ENCODE measurements around the gene UBAP1L. TPM values are rescaled to one million over a fixed set of nuclear protein-coding genes. Genes with fewer than 3 reads are reported as not detected.
"Not testable (repeated sequence)": the region's sequence is repeated elsewhere in the genome, so short reads cannot be mapped to it uniquely, and the experiment has no call there.

Gene UBAP1L
- polyA plus RNA-seq, 4 donors, result 1.5 to 5.8 (median 4.5) TPM

- not testable (repeated sequence) for H3K27me3 ChIP-seq (ENCODE audit: control insufficient read depth in 3 of 3, insufficient read depth in 3 of 3, low read length in 3 of 3); FAIRE-seq; H3K9me3 ChIP-seq (ENCODE audit: control insufficient read depth in 2 of 2, insufficient read depth in 1 of 2, low read depth in 1 of 2, low read length in 1 of 2); H3K4me3 ChIP-seq (ENCODE audit: low read depth in 1 of 3, low read length in 3 of 3); H3K36me3 ChIP-seq (ENCODE audit: control insufficient read depth in 3 of 3, insufficient read depth in 2 of 3, low read depth in 1 of 3, low read length in 3 of 3)
- 24 to 49% (median 39%) methylated on average over 5 of the region's 5 CpGs for WGBS, 3 donors
- DNase-seq, result peak; percentile 79 to 85
- Histone ChIP-seq H3K4me1 (ENCODE audit: control insufficient read depth in 3 of 3, insufficient read depth in 2 of 3, low read depth in 1 of 3, low read length in 2 of 3) (peaks cover 7 to 61% (median 8%) of the 10 kb centered on the region in 3 donors), H3K27ac (ENCODE audit: low read depth in 1 of 3, low read length in 2 of 3) (peak overlapping the region; percentile 65 to 88 (median 77))
These were observed 70.8 kb downstream of the UBAP1L start for GRCh38 chr15:65044218-65044617.

GRCh38 chr15:65042776-65043327 is 72.1 kb downstream of the UBAP1L start:
- no peak overlapping the region for H3K4me3 ChIP-seq (ENCODE audit: low read depth in 1 of 3, low read length in 3 of 3)
- H3K27me3 ChIP-seq (ENCODE audit: control insufficient read depth in 3 of 3, insufficient read depth in 3 of 3, low read length in 3 of 3), result no peaks in the 10 kb centered on the region
- peaks cover 0 to 9% of the 10 kb centered on the region in 2 donors for H3K9me3 ChIP-seq (ENCODE audit: control insufficient read depth in 2 of 2, insufficient read depth in 1 of 2, low read depth in 1 of 2, low read length in 1 of 2)
- 7 to 37% (median 34%) methylated on average over 4 of the region's 4 CpGs for WGBS, 3 donors
- H3K36me3 ChIP-seq (ENCODE audit: control insufficient read depth in 3 of 3, insufficient read depth in 2 of 3, low read depth in 1 of 3, low read length in 3 of 3), result no peaks in the 10 kb centered on the region
- H3K4me1 ChIP-seq (ENCODE audit: control insufficient read depth in 3 of 3, insufficient read depth in 2 of 3, low read depth in 1 of 3, low read length in 2 of 3), result peaks cover 7 to 63% (median 10%) of the 10 kb centered on the region in 3 donors
- DNase-seq (peak; percentile 75 to 78), FAIRE-seq (no peak)
- peak overlapping the region; percentile 67 to 88 (median 75) for H3K27ac ChIP-seq (ENCODE audit: low read depth in 1 of 3, low read length in 2 of 3)

Other genes starting within 250 kb of the UBAP1L start
- 1 to 10 TPM in 2 of 4 donors, under 1 TPM in 1, not detected in 1; 0.81 to 3.9 (median 1.7) TPM for gene ANKDD1A, start 203.3 kb downstream of the UBAP1L start, polyA plus RNA-seq
- 100 to 1,000 TPM in 1 of 4 donors, 10 to 100 TPM in 3; 58.1 to 163 (median 68.3) TPM for gene SPG21, start 125.3 kb downstream of the UBAP1L start, polyA plus RNA-seq
- gene MTFMT, start 85.6 kb downstream of the UBAP1L start, polyA plus RNA-seq, result 10 to 100 TPM in 3 of 4 donors, 1 to 10 TPM in 1; 9.7 to 14.8 (median 12.9) TPM
- gene SLC51B, start 69.8 kb downstream of the UBAP1L start, polyA plus RNA-seq, result 100 to 1,000 TPM in 2 of 4 donors, 10 to 100 TPM in 2; 23.5 to 258 (median 162) TPM
- 1 to 10 TPM in 3 of 4 donors, under 1 TPM in 1; 0.45 to 7.7 (median 2.2) TPM for gene RASL12, start 47.2 kb downstream of the UBAP1L start, polyA plus RNA-seq
- under 1 TPM in 2 of 4 donors, not detected in 2; 0.03 TPM for gene KBTBD13, start 38.5 kb downstream of the UBAP1L start, polyA plus RNA-seq
- gene PDCD7, start 18.6 kb upstream of the UBAP1L start, polyA plus RNA-seq, result 10 to 100 TPM in 3 of 4 donors, 1 to 10 TPM in 1; 8.4 to 20.5 (median 11.9) TPM
- gene CLPX, start 70.1 kb upstream of the UBAP1L start, polyA plus RNA-seq, result 10 to 100 TPM; 13.2 to 45.9 (median 18.4) TPM
- gene CILP, start 96.3 kb upstream of the UBAP1L start, polyA plus RNA-seq, result 1 to 10 TPM in 1 of 4 donors, under 1 TPM in 3; 0.67 to 8.7 (median 0.77) TPM
- gene PARP16, start 171.7 kb upstream of the UBAP1L start, polyA plus RNA-seq, result 10 to 100 TPM in 1 of 4 donors, 1 to 10 TPM in 3; 6.5 to 14.2 (median 9.0) TPM
- not detected for gene RNU5A-1, start 180.9 kb upstream of the UBAP1L start, polyA plus RNA-seq
- gene RNU5B-1, start 189.5 kb upstream of the UBAP1L start, polyA plus RNA-seq, result not detected

Measured in small intestine (tissue), 7 donors.